NCI-H748 treated with DMSO at 0.1 percent for 48 hours (cell line): Measurements from ENCODE around the gene CAMK2N2.

Experiments
- DNase-seq: peaks from one replicate; lab custom pipeline; 2025; lab: John Stamatoyannopoulos, UW

Gene CAMK2N2

GRCh38 chr3:184240384-184241140, 20.8 kb downstream of the CAMK2N2 start:
- no peak for DNase-seq

DNA sequence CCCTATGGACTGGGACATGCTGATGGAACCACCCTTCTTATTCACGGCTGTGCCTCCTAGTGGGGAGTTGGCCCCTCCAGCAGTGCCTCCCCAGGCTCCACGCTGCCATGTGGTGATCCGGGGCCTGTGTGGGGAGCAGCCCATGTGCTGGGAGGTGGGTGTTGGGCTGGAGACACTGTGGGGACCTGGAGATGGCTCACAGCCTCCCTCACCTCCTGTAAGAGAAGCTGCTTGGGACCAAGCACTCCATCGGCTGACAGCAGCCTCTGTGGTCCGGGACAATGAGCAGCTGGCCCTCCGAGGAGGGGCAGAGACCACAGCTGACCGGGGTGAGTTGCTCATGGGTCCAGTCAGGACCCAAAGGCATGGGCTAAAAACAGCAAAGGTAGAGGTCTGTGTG, 21.6 kb downstream of the CAMK2N2 start:
- DNase-seq, result no peak

DNA sequence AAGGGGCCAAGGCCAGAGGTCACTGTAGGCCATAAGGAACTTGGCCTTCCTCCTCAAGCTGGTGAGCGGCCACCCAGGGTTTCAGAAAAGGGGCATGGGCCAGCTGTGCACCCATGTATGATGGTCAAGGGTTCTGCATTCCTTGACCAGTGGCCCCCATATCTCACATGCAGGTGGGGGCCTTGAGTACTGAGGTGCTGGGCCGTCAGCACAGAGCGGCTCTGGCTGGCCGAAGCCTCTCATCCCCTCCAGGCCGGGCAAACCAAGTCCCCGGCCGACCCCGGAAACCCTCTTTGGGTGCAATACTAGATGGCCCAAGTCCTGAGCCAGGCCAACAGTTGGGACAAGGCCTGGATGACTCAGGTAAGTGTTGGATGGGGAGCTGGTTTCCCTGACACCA, 22.1 kb downstream of the CAMK2N2 start:
- DNase-seq, result no peak

- DNase-seq, result no peak
These were observed 23.0 kb downstream of the CAMK2N2 start for GRCh38 chr3:184238246-184238818.

GRCh38 chr3:184237807-184238206, 23.5 kb downstream of the CAMK2N2 start:
- DNase-seq, result no peak

GRCh38 chr3:184237211-184237610, 24.1 kb downstream of the CAMK2N2 start:
- no peak for DNase-seq

DNA sequence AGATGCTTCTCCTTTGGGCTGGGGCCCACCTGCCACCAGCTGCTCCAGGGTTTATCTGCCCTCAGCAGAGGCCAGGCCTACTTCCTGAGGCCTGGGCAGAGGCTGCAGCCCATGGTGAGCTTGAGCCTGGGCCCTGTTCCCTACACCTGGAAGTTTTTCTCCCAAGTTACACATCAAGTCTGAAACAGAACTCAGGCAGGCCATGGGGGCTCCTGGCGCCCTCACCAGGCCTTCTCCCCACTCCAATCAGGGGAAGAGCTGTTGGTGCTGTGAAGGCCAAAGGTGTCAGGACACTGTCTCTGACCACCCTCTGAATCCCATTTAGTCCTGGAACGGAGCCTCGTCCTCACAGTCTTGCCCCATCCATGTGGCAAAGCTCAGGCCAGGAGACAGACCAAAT, 24.7 kb downstream of the CAMK2N2 start:
- DNase-seq, result no peak

- DNase-seq, result no peak
These were observed 25.3 kb downstream of the CAMK2N2 start for GRCh38 chr3:184236033-184236410.

DNA sequence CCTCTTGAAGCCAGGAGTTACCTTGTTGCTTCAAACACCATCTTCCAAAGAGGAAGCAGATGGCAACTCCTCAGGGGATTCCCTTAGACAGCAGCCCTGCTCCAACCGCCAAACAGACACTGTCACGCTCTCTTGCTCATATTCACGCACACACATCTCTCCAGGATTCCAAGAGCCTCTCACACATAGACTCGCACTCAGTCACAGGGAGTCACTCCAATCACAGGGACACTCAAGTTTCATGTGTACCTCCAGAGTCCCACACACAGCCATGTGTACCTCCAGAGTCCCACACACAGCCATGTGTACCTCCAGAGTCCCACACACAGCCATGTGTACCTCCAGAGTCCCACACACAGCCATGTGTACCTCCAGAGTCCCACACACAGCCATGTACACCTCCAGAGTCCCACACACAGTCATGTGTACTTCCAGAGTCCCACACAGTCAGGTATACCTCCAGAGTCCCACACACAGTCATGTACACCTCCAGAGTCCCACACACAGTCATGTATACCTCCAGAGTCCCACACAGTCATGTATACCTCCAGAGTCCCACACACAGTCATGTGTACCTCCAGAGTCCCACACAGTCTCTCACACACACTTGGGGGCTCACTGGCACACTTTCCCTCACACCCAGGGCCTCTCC, 25.8 kb downstream of the CAMK2N2 start:
- no peak for DNase-seq

DNA sequence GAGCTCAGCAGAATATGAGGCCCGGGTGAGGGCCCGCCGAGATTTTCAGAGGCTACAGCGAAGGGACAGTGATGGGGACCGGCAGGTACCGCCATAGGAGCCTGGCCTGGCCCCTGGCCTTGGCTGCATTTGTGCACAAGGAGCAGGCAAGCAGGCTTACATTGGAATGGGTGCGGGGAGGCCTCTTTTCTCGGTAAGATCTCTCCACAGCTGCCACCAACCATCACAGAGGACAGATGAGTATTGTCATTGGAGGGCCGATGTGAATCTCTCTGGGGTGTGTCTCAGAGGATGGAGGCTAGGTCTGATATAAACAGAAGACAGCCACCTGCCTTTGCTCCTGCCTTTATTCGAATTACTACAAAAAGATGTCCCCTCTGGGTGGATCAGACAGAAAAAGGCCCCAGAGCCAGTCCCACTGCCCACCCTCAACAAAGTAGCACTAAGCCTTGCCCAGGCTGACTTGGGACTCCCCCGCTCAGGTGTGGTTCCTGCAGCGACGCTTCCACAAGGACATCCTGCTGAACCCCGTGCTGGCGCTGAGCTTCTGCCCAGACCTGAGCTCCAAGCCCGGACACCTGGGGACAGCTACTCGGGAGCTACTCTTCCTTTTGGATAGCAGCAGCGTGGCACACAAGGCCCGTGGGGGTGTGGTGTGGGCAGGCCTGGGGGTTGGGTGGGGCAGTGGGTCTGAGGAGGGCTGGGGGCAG, 26.5 kb downstream of the CAMK2N2 start:
- DNase-seq, result no peak

DNA sequence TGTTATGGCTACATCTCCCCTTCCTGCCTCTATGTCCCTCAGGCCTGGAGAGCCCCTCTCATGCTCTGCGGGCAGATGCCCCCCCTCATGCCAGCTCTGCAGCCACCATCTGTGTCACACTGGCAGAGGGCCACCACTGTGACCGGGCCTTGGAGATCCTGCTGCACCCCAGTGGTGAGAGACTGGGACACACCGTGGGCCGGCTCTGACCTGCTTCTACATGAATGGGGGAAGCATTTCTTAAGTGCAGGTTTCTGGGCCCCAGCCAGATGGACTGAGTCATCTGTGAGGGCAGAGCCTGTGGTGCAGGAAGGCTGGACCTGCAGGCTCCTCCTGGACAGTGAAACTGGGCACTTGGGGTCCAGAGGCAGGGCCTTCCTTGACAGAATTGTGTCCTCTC, 27.1 kb downstream of the CAMK2N2 start:
- DNase-seq, result no peak

GRCh38 chr3:184233127-184233843, 28.1 kb downstream of the CAMK2N2 start:
- no peak for DNase-seq

DNA sequence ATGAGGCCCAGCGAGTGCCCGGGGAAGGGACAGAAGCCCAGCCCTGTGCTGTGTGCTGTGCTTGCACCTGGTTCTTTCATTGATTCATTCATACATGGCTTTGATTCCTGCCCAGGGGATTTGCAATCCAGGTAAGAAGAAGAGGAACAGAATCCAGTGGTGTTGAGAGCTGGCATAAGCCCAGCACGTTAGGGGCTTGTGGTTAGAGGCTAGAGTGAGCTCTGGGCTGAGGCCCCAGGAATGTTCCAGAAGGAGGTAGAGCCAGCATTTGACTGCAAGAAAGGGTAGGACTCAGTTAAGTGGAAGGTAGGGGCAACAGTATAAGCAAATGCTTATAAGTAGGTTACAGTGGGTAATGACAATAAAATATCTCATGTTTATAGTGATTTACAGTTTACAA, 29.7 kb downstream of the CAMK2N2 start:
- no peak for DNase-seq

GRCh38 chr3:184230603-184231528, 30.5 kb downstream of the CAMK2N2 start:
- no peak for DNase-seq

- no peak for DNase-seq
These were observed 31.2 kb downstream of the CAMK2N2 start for GRCh38 chr3:184230081-184230602.

DNA sequence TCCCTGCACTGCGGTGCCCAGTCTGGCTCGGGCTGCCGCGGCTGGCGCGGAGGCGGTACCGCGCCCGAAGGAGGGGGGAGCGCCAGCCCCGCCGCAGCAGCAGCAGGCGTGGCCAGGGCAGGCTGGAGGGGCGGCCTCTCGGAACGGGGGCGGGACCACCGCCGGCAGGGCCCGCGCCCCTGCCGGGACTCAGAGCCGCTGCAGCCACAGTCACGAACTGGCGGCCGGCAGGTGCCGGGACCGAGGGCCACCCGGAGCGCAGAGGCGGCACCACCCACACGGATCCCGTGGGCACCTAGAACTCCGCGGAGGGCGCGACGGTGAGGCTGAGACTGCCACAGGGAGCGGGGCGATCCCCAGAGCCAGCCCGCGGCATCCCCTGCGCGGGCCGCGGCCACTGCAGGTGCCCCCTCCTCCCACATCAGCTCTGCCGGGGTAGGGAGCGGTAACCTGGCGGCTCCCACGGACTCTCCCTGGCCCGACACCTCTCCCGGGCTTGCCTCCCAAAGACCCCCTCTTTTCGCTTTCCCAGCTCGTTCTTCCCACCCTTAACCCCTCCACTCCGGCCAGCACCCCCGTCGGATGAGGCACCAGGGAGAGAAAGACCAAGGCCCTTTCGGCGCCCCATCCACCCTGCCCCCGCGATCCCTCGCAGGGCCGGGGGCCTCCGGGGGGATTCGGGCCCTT, 31.8 kb downstream of the CAMK2N2 start, which contains the start of gene VWA5B2:
Gene VWA5B2, plus strand, starts transcription at position 192 of the 687 bp plus-strand sequence. CDS start 944 bp downstream, outside the sequence.
- peak; percentile 30 for DNase-seq

DNA sequence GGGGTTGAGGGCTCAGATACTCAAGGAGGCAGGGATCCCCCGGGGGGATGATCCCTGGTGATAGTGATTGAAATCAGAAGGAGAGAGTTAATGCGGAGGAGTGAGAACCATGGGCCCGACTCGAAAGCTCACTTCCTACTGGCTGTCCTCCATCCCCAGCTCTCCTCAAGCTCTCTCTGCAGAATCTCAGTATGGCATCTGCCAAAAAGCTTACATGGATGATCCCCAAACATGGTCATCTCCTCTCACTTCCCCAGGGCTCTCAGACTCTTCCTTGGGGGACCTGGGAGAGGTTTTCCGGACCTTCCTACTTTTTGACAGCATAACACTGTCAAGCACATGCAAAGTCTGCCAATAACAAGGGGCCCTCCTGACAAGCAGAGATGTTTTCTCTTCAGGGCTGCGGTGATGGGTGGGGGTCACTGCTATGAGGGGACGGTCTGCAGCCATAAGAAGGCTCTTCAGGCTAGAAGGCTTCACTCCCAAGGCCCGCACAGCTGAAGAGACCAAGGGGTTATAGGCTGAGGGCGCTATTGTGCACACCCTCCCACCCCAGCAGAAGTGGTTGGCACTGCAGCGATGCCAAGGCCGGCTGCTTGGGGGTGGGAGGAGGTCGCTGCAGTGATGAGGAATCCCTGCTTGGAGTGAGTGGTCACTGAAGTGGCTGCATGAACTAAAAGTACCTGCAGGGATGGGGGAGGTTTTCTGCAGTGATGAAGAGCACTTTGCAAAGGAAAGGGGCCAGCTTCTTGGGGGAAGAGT, 32.8 kb downstream of the CAMK2N2 start:
- DNase-seq, result no peak

DNA sequence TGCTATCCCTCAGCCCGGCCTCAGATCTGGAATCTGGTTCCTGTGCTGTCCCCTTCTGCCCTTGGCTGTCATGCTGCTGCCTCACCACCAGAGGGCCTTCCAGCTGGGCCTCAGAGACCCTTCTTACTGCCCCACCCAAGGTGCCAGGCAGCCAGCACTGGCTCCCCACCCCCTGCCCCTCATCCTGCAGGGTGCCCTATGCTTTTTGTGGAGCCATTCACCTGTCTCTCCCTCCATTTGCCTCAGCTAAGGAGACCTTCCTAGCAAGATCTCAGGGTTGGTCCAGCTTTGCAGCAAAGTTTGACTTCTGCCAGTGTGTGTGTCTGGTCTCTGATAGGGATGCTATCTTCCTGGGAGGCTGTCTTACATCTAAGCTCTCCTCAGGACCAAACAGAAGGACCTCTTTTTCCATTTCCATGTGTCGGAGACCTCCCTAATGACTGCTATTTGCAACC, 33.8 kb downstream of the CAMK2N2 start:
- no peak for DNase-seq

GRCh38 chr3:184223946-184224345, 37.4 kb downstream of the CAMK2N2 start:
- no peak for DNase-seq
